PFSK-1 (cell line): ENCODE results near the gene PPP4R3B.

ENCODE experiments used
- FOXP2 ChIP-seq: optimal IDR thresholded peaks from 2 replicates; pipeline ENCODE3; 2011; ENCODE audit warnings: borderline replicate concordance, control low read depth, inconsistent platforms; ENCODE audit not compliant: insufficient read depth; ENCODE audit errors: extremely low read length, extremely low read depth
- POLR2AphosphoS5 ChIP-seq: IDR thresholded peaks from 2 replicates; pipeline ENCODE4 v1.6.1; 2012; ENCODE audit warnings: low read depth, mild to moderate bottlenecking, control low read depth, low read length, moderate library complexity
- SIN3A ChIP-seq: IDR thresholded peaks from 2 replicates; pipeline ENCODE4 v1.6.1; 2012; ENCODE audit warnings: mild to moderate bottlenecking, low read length, moderate library complexity, borderline replicate concordance; ENCODE audit not compliant: insufficient read depth
- TAF1 ChIP-seq: IDR thresholded peaks from 2 replicates; pipeline ENCODE4 v1.6.1; 2012; ENCODE audit warnings: low read length, control low read depth, borderline replicate concordance; ENCODE audit not compliant: insufficient read depth
- TF ChIP-seq, protein P1 (sequence below), 2 experiments: IDR thresholded peaks; 2 replicates each; pipeline versions ENCODE4 v1.6.1 to v1.8.0; 2011 to 2012; ENCODE audit warnings: low read depth in 2 of 2, low read length in 2 of 2, control low read depth in 1 of 2, inconsistent platforms in 1 of 2, mild to moderate bottlenecking in 1 of 2, moderate library complexity in 1 of 2; ENCODE audit not compliant: insufficient read depth in 1 of 2

DNA sequence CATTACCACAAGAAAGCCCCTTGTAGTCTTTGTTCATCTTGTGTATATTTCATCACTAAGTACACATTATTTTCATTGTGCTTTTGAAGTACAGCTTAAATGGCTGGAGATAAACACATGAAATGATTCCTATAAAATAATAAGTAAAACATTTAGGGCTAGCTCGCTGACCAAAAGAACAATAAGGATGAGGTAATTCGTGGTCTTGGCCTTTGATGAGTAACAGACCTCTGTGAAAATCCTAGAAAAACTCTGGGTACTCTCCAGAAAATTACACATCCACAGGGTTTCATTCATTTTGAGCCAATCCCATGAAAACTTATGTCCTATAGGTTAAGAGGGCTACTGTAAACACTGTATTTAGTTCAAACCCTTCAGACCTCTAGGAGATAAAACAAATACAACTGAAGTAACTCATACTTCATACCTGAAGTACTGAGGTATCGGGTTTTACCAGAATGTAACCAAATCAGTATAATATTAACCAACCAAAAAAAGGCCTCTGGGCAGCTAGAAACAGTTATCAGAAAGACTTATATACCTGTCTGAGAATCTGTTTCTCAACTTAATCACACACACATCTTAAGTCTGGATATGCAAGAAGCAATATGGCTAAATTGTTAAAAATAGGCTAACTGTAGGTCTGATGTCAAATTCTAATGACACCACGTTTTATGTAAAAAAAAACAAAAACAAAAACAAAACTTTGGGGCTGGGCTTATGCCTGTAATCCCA, 66.9 kb downstream of the PPP4R3B start:
- TF ChIP-seq, protein P1, sequence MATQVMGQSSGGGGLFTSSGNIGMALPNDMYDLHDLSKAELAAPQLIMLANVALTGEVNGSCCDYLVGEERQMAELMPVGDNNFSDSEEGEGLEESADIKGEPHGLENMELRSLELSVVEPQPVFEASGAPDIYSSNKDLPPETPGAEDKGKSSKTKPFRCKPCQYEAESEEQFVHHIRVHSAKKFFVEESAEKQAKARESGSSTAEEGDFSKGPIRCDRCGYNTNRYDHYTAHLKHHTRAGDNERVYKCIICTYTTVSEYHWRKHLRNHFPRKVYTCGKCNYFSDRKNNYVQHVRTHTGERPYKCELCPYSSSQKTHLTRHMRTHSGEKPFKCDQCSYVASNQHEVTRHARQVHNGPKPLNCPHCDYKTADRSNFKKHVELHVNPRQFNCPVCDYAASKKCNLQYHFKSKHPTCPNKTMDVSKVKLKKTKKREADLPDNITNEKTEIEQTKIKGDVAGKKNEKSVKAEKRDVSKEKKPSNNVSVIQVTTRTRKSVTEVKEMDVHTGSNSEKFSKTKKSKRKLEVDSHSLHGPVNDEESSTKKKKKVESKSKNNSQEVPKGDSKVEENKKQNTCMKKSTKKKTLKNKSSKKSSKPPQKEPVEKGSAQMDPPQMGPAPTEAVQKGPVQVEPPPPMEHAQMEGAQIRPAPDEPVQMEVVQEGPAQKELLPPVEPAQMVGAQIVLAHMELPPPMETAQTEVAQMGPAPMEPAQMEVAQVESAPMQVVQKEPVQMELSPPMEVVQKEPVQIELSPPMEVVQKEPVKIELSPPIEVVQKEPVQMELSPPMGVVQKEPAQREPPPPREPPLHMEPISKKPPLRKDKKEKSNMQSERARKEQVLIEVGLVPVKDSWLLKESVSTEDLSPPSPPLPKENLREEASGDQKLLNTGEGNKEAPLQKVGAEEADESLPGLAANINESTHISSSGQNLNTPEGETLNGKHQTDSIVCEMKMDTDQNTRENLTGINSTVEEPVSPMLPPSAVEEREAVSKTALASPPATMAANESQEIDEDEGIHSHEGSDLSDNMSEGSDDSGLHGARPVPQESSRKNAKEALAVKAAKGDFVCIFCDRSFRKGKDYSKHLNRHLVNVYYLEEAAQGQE (IDR thresholded peaks at IDR 0.05; ENCODE audit: insufficient read depth in 1 of 2, low read depth in 2 of 2, low read length in 2 of 2), result no peak
- TF ChIP-seq TAF1, result no peak
- no peak for TF ChIP-seq POLR2AphosphoS5
- TF ChIP-seq SIN3A, result no peak
- no peak for TF ChIP-seq FOXP2
